Stimulated activated CD8-positive, alpha-beta memory T cell treated with anti-CD3 and anti-CD28 coated beads, Interleukin-12 subunit alpha, Interleukin-12 subunit beta, amount 100 ng/mL, for 4 hours (primary cell): ENCODE results near the gene KCNE5.
"Not testable (repeated sequence)": the region's sequence is repeated elsewhere in the genome, so short reads cannot be mapped to it uniquely, and the experiment has no call there.

ENCODE experiments used
- DNase-seq: peaks from one replicate; pipeline ENCODE4 v3.0.0-alpha.2; 2020; ENCODE audit warnings: low read depth

Gene KCNE5, protein sequence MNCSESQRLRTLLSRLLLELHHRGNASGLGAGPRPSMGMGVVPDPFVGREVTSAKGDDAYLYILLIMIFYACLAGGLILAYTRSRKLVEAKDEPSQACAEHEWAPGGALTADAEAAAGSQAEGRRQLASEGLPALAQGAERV

DNA sequence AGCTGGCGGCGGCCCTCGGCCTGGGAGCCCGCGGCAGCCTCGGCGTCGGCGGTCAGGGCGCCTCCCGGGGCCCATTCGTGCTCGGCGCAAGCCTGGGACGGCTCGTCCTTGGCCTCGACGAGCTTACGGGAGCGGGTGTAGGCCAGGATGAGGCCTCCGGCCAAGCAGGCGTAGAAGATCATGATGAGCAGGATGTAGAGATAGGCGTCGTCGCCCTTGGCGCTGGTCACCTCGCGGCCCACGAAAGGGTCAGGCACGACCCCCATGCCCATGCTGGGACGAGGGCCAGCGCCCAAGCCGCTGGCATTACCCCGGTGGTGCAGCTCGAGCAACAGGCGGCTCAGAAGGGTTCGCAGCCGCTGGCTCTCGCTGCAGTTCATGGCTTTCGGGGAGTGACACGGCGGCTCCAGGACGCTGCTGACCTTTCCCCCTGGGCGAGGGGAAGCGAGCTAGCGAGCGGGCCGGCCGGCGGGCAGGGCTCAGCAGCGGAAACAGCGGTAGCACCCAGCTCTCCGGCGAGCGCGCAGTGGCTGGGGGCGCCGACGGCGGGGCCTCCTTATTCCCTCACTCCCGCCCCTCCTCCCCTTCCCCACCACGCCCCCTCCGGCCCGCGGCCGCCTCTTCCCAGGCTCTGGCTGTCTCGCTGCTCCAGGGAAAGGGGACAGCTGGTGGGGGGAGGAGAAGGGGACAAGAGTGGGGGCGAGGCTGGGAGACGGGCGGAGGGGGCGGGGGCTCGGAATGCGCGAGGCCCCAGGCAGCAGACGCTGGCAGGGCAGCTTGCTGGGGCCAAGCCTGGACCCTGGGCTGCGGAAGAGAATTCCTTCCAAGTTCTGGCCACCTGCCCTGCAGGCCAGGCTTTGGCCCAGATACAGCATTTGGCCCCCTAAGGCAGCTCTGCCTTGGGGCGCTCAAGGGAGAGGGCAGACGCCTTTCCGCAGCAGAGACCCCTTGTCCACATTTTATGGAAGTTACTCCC, at the start of gene KCNE5:
KCNE5 (minus strand) TSS at position 532 of the 976 bp plus-strand sequence; CDS start at position 380, 152 bp downstream.
- no peak for DNase-seq

DNA sequence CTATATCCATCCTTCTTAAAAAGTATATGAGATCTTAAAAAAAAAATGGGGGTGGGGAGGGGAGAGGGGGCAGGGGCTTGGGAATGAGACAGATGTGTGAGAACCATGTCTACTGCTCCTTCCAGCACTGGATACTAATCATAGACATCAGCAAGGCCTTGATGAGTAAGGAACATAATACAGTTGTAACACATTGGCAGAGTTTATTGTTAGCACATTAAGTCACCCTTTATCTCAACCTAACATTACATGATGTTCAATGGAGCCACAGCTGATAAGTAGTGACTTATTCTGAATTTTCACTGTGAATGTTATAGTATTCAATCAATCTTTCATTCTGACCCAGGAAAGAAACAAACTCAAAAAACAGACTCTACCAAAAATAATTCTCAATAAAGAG, 47.3 kb upstream of the KCNE5 start:
- no peak for DNase-seq

DNA sequence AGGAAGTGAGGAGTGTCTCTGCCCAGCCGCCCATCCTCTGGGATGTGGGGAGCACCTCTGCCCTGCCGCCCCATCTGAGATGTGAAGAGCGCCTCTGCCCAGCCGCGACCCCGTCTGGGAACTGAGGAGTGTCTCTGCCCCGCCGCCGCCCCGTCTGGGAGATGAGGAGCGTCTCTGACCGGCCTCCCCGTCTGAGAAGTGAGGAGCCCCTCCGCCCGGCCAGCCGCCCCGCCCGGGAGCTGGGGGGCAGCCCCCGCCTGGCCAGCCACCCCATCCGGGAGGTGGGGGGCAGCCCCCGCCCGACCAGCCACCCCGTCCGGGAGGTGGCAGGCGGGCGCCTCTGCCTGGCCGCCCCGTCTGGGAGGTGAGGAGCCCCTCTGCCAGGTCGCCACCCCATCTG, 46.2 kb upstream of the KCNE5 start:
- not testable (repeated sequence) for DNase-seq

DNA sequence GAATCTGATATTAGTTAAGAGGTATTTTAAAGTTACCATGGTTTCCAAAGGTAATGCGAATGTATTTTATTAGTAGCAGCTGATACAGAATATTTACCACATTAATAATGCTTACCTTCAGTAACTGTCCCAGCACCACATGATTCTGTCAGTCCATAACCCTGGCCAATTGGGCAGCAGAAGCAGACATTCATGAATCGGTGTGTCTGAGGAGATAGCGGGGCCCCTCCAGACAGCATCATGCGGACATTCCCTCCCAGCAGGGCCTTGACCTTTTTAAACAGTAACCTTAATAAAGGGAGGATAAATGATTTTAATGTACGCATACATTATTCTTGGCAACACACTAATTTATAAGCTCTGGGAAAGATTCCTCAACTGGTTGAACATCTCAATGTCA, 43.0 kb upstream of the KCNE5 start:
- no peak for DNase-seq

DNA sequence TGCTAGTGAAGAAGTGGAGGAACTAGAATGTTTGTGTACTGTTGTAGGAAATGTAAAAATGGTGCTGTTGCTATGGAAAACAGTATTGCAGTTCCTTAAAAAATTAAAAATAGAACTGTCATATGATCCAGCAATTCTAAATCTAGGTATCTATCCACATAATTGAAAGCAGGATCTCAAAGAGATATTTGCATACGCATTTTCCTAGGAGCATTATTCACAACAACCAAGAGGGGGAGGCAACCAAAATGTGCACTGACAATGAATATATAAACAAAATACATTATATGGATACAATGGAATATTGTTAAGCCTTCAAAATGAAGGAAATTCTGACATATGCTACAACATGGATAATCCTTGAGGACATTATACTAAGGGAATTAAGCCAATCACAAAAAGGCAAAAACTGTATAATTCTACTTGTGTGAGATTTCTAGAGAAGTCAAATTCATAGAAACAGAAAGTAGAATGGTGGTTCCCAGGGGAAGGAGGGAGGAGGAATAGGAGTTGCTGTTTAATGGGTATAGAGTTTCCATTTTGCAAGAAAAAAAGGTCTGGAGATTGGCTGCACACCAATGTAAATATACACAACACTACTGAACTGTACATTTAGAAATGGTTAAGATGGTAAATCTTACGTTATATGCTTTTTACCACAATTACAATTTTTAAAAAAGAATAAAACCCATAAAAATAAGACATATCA, 35.6 kb upstream of the KCNE5 start:
- no peak for DNase-seq

DNA sequence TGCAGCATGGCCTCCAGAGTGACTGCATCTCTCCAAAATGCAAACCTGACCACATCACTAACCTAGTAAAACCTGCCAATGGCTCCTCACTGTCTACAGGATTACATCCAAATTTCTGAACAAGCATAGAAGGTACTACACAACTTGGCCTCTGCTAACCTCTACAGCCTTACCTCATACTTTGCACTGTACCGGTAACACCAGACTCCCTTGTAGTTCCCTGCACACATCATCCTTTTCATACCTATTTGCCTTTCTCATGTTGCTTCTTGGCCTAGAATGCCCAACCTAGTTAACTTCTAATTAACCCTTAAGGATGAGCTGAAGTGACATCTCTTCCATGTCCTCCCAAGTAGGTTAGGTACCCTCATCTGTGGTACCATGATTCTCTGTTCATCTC, 33.4 kb upstream of the KCNE5 start:
- no peak for DNase-seq

DNA sequence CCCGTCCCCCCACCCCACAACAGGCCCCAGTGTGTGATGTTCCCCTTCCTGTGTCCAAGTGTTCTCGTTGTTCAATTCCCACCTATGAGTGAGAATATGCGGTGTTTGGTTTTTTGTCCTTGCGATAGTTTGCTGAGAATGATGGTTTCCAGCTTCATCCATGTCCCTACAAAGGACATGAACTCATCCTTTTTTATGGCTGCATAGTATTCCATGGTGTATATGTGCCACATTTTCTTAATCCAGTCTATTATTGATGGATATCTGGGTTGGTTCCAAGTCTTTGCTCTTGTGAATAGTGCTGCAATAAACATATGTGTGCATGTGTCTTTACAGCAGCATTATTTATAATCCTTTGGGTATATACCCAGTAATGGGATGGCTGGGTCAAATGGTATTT, 32.4 kb upstream of the KCNE5 start:
- not testable (repeated sequence) for DNase-seq

DNA sequence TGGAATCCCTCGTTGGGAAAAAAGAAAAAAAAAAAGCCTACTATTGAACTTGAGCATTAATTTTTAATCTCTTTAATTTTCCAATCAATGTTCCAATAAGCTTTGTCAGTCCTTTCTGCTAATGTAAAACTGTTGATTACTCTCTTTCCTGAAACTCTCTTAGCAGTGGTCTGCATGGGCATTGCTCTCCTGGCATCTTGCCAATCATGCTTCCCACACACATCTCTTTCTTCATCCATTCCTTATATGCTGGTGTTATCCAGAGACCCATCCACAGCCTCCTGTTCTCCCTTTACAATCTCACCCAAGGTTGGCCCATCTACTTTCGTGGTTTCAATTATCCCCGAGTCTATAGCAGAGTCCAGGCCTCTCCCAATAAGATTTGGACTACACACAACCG, 31.8 kb upstream of the KCNE5 start:
- no peak for DNase-seq

DNA sequence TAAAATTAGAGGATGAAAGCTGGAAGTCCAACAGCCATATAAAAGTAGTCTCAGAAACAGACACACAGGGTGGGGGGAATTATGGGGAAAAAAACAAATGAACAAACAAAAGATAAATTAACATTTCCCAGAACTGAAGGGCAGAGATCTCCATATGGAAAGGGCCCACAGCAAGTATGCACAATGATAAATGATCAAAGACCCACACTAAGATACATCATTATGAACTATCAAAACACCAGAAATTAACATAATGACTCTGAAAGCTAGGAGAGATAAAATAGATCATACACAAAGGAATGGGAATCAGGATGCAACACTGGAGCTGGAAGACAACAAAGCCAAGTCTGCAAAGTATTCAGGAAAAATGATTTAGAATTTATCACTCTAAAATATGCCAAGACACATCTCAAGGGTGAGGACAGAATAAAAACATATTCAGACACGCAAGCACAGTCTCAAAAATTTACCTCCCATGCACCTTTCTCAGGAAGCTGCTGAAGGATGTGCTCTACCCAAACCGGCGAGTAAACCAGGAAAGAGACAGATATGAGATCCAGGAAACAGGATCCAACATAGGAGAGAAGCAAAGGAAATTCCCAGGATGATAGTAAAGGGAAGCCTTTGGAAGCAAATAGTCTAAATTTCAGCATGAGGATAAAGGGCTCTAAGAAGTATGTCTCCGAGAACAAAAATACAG, 30.7 kb upstream of the KCNE5 start:
- no peak for DNase-seq

DNA sequence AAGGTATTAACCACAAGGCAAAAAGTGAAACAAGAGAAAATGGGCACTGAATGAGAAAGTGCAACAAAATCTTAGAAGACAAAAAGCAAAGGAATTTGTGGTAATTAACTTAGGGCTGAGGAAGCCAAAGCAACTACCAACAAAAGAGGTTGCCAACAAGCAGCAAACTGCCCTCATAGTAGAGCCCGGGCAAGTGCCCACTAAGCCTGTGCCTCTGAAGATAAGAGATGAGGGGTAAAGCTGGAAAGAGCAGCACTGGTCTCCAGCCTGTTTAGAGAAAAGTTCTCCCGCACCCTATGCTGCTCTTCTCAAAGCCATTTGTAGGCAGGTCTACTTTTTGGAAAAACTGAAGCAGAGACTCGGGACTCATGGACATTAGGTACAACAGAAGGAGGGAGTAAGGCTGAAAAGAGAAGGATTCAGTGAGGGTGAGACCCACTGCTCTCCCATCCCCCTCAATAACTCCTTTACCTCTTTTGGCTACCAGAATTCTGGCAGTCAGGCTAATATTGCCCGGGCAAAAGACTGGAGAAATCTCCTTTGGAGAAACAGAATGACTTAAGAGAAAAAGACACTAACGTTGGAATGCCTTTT, 29.6 kb upstream of the KCNE5 start:
- DNase-seq: no peak

DNA sequence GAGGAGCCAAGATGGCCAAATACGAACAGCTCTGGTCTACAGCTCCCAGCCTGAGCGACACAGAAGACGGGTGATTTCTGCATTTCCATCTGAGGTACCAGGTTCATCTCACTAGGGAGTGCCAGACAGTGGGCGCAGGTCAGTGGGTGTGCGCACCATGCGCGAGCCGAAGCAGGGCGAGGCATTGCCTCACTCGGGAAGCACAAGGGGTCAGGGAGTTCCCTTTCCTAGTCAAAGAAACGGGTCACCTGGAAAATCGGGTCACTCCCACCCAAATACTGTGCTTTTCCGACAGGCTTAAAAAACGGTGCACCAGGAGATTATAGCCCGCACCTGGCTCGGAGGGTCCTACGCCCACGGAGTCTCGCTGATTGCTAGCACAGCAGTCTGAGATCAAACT, 19.7 kb upstream of the KCNE5 start:
- DNase-seq: not testable (repeated sequence)

DNA sequence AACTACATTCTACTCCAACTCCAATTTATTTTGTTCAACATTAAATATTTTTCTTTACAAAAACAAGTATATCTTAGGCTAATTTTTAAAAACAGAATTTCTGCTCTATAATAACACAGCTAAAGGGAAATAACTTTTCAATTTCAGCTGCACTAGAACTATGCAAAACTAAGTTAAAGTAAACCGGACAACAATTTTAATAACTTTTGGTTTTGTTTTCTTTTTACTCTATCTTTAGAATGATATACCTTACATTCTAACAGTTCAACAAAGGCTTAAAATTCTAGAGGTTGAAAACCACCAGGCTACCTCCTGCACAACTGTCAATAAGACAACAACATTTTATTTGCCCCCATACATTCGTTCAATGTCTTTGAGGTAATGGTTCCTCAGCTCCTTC, 18.7 kb upstream of the KCNE5 start:
- DNase-seq: no peak

DNA sequence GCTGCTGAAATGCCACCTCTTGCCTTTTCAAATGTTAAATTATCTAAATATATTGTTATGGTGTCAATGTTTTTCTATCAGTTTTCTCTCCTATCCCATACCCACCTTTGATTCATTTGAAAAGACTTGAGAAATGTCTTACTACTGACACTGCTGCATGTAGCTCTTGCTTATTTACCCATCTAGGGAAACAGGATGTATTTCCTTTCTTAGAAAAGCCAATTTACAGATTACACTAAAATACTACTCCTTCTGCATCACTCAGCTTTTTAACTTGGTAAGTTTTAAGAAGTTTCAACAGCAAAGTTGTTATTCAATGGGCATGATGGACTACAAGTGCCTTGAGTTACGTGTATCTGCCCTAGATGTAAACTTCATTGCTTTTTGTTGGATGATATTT, 13.2 kb upstream of the KCNE5 start:
- no peak for DNase-seq

DNA sequence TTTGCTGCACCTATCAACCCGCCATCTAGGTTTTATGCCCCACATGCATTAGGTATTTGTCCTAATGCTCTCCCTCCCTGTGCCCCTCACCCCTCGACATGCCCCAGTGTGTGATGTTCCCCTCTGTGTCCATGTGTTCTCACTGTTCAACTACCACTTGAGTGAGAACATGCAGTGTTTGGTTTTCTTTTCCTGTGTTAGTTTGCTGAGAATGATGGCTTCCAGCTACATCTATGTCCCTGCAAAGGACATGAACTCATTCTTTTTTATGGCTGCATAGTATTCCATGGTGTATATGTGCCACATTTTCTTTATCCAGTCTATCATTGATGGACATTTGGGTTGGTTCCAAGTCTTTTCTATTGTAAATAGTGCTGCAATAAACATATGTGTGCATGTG, 12.5 kb upstream of the KCNE5 start:
- not testable (repeated sequence) for DNase-seq

DNA sequence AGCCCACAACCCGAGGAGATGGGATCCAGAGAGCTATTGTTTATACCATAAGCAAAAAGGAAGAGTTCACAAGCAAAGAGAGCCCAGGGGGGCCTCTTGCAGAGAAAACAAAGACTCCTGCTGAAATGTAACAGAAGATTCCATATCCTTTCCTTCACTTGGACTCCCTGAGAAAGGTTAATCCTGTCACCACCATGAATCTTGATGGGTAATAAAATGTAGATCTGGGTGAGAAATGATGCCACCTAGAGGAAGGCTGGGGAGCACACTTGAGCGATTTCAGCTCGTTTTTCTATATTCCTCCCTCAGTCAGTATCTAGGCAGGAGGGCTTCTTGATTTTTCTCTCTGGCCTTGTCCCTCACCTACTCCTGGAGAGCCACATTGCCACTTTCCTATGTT, 10.2 kb upstream of the KCNE5 start:
- no peak for DNase-seq

DNA sequence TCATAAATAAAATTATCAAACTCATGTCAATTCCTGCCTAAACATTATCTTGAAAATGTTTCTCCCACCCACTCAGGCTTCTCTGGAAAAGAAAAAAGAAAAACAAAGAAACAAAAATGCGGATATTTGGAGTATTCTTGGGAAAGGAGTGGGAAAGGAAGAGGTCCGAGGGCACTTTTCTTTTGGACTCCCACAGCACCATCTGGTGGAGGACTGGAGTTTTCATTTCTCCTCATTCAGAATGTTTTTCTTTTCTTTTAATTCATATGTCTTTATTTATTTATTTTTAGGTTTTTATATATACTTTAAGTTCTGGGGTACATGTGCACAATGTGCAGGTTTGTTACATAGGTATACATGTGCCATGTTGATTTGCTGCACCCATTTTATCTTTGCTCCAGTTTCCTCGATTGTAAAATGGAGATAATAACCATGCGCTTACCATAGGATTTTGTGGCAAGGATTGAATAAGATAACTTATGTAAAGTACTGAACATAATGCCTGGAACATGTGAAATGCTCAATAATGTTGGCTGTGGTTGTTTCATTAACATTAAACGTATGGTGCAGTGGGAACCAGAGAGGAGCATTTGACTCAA, 8.0 kb upstream of the KCNE5 start:
- DNase-seq: no peak

DNA sequence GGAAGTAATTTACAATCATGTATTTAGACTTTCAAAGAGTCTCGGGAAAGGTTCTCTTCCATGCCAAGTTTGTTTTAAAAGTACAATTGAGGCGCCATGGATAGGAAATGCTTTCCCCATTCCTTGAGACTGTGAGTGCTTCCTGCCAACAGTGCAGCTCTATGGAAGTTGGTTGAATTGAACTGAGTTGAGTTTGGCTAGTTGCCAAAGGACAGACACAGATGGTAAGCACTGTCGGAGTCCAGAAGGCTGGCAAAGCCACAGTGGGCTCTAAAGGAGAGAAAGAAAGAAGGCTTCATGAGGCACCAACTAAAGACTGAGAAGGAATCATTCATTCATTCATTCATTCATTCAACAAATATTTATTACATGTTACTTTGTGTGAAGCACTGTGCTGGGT, 4.3 kb upstream of the KCNE5 start:
- DNase-seq: no peak

DNA sequence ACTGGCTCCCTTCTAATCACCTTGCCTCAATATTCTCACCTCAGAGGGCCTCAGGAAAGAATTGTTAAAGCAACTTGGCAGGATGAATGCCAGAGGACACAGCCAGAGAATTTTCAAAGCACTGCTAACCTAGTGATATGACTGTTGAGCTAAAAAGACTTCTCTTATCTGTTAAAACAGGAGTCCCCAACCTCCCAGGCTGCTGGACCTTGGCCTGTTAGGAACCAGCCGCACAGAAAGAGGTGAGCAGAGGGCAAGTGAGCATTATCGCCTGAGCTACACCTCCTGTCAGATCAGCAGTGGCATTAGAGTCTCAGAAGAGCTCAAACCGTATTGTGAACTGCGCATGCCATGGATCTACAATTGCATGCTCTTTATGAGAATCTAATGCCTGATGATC, 1.7 kb upstream of the KCNE5 start:
- DNase-seq: no peak

DNA sequence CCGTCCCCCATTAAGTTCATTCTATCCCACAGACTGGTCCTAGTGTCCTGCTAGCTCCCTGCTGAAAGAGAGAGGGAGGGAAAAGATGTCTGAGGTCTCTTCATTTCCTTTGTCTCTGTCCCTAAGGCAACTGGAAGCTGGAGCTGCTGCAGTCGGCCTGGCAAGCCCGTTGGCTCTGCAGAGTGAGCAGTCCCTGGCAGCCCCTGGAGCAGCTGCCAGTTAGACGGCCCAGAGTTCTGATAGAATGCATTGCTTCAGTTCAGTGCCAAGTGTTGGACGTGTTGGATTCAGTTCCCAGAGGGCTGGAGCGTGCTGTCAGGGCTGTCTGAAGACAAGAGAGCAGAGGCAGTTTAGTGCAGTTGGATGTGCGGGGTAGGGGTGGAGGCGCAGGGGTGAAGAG, 975 bp downstream of the KCNE5 start:
- DNase-seq: no peak

DNA sequence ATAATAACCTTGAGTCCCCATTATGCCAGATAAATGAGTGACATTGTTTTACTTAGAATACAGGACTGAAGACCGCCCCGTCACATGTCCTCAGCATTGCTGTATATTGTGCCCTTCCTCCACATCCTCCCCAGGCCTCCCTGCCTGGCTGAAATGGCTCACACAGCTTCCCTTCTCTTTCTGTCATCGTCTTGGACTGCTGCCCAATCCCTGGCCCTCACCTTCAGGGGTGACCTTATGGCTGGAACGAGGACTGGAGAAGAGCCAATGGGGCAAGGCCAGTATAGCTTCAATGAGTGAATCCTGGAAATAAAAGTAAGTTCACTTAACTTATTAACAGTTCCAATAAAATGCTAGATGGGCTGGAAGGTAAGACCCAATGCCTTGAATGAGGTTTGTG, 2.7 kb downstream of the KCNE5 start:
- DNase-seq: no peak

DNA sequence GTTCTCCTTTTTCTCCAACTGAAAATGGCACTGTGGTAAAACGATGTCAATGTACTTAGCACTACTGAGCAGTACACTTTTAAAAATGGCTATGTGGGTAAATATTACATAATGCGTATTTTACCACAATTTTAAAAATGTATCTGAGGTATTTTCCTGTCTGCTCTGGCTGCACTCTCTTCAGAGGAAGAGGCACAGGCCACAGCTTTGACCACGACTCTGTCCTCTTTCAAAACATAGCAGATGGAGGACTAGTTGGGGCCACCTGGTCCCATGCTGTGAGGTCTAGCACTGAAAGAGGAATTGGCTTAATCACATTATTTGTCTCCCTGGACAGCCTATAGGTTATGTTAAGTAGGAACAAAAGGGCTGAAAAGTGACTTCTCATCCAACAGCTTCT, 5.2 kb downstream of the KCNE5 start:
- DNase-seq: no peak

DNA sequence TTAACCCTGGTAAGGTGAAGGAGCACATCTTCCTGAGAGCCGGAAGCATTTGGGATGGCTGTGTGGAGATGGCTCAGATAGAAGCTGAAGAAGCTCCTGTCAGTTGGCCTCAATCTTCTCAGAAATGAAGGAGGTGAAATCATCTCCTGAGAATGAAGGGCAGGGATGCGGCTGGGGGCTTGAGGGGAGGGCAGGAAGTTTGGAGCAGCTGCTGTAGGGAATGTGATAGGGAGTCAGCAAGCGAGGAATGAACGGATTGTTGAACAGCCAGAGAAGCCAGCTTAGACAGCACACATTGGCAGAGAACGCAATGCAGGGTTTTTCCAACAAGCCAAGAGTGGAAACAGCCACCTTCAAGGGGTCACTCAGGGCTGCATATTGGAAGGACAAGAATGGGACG, 10.0 kb downstream of the KCNE5 start:
- no peak for DNase-seq
